GM19035 (cell line): ENCODE results near the gene ERMARD.
"Not testable (repeated sequence)": the region's sequence is repeated elsewhere in the genome, so short reads cannot be mapped to it uniquely, and the experiment has no call there.

Experiments
- ATAC-seq: cut with Tn5 transposase; IDR thresholded peaks from one replicate; pipeline ENCODE4 v1.9.1; 2021; ENCODE audit not compliant: unreplicated experiment

ERMARD gene

GRCh38 chr6:169738204-169738975 lies 13.0 kb upstream of the ERMARD start:
- ATAC-seq: no peak

- no peak for ATAC-seq
Observed at GRCh38 chr6:169738976-169739529, 12.4 kb upstream of the ERMARD start.

DNA sequence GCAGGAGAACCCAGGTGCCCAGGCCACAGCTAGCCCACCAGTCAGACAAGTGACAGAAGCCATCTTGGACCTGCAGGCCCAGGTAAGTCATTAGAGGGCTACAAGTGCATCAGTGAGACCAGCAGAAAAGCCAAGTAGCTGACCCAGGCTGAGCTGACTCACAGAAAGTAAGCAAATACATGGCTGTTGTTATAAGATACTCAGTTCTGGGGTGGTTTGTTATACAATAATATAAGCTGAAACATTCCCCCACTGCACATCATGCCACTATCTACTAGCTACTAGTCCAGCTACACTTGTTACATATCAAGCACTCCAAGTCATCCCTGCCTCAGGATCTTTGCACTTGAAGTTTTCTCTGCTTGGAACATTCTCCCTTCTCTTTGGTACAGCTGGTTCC lies 10.1 kb upstream of the ERMARD start:
- ATAC-seq: no peak

DNA sequence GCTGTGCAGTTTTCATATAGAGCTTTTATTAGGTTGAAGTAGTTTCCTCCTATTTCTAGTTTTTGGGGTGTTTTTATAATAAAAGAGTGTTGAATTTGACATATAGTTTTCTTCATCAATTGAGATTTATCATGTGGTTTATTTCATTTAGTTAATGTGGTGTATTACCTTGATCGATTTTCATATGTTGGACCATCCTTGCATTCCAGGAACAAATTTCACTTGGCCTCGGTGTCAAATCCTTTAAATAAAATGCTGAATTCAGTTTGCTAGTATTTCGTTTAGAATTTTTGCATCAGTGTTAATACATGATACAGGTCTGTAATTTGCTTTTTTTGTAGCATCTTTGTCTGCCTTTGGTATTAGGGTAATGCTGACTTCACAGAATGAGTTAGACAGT lies 6.0 kb upstream of the ERMARD start:
- ATAC-seq: no peak

- ATAC-seq: no peak
Observed at GRCh38 chr6:169746556-169746955, 4.9 kb upstream of the ERMARD start.

DNA sequence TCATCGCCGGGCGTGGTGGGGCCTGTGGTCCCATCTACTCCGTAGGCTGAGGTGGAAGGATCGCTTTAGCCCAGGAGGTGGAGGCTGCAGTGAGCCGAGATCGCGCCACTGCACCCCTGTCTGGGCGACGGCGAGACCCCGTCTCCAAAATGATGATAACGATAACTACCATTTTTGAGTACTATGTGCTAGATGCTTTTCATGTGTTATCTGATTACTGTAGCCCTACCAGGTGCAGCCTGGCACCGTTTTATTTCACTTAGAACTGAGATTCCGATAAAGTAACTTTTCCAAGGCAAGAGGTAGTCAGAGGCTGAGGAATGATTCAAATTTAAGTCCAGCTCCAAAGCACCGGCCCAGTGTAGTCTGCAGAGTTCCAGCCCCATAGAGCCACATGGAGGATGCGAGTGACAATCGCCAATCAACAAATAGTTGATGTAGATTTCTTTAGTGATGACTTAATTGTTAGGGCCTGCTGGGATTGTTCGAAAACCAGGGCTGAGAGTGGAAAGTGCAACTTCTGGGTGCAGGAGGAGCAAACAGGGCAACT lies 727 bp downstream of the ERMARD start:
- peak; percentile 5 for ATAC-seq

DNA sequence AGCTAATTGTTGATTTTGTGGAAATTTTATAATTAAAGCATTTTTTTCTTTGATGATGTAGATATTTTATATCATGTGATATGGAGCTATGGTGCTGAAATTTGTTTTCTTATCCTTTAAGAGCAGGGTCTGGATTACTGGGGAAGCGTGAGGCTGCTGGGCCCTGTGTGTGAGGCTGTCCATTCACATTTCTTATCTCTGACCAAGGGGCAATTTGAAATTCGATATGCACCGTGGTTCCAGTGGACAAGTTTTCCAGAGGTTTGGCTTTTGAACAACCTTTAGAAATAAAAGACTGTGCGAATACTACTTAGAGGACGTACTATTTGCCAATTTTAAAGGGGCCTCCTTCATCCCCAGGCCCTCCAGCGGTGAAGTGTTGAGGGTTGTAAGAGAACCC lies 3.7 kb downstream of the ERMARD start:
- no peak for ATAC-seq

DNA sequence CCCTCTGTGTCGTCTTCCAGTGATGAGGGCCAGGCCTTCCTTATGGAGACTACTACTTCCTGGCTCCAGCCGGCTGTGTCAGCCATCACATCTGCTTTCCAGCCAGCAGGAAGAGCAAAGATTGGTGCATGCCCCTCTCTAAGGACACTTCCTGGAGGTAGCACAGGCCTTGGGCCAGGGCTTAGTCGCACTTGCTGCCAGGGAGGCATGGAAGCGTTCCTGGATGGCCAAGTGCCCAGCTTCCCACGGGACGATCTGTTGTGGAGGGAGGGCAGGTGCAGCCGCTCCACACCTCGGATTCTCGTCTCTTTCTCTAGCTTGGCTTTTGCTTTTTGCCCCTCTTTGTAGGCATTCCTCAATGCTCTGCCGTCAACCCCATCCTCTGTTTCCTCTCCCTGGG lies 11.9 kb downstream of the ERMARD start:
- ATAC-seq: no peak

GRCh38 chr6:169763881-169764280 lies 12.5 kb downstream of the ERMARD start:
- no peak for ATAC-seq

DNA sequence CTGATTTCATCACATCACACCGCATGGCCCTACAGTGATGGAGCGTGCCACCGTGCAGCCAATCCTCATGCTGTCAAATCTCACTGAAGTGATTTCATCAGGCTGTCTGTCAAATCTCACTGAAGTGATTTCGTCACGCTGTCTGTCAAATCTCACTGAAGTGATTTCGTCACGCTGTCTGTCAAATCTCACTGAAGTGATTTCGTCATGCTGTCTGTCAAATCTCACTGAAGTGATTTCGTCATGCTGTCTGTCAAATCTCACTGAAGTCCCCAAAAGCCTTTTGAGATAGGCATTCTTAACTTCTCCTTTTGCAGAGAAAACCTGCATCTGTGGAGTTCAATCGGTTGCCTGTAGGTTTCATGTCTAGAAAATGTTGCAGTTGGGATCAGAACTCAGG lies 14.4 kb downstream of the ERMARD start:
- not testable (repeated sequence) for ATAC-seq

- ATAC-seq: no peak
Observed at GRCh38 chr6:169766232-169766631, 14.8 kb downstream of the ERMARD start.

DNA sequence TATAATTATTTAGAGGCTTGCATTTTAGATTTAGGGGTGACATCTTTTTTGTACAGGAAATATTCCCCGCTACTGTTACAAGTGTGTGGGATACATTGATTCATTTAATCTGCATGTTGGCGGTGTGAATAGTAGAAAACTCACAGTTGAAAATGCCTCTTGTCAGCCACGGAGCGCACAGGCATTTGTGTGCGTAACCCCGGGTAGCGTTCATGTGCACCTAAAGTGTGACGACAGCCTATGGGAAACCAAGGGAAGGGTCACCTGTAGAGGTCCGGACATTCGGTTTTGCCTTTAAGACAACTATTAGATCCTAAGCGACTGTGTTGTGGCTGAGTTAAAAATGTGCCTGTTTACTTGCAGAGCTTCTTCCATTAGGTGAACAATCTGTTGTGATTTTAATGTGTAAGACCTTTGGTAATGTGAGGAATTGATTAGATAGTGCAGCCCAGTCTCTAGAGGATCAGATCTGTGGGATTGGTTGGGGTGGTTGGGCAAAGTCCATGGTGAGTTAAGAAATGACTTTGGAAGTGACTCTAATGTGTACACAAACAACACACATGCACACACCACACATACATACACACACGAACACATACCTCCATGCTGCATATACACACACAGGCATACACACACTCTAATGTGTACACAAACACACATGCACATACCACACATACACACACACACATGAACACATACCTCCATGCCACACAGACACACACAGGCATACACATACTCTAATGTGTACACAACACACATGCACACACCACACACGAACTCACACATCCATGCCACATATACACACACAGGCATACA lies 15.7 kb downstream of the ERMARD start:
- no peak for ATAC-seq

DNA sequence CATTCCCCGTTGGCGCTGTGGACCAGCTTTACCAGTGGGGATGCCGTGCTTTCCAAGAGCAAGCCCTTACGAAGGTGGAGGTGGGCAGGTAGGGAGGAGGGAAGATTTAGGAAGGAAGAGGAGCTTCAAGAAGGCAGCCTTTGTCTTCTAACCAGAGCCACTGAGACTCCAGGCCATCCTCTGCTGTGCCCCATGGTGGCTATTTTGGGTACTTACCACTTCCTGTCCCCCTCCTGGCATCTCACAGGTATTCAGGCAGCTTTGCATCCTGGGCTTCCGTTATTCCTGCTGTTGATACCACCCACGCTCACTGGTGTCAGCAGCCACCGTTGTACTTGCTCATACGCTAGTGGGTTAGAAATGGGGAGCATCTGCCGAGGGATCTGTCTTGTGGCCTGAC lies 22.9 kb downstream of the ERMARD start:
- no peak for ATAC-seq

DNA sequence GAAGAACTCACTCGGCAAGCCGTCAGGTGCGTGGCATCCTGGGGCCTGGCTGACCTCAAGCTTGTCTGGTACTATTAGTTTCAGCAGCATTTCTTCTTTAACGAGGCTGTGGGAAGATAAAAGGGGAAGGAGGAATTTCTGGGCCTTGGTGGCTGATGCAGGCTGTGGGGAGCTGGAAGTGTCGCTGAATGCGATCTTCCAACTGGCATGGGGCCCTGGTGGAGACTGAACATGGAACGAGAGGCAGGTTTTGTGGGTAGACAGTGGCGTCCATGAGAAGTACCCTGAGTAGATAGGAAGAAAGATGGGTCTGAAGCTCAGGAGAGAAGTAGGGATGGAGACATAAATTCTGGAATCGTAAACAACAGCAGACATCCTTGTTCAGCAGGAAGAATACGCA lies 23.9 kb downstream of the ERMARD start:
- no peak for ATAC-seq

- ATAC-seq: no peak
Observed at GRCh38 chr6:169776379-169776778, 25.0 kb downstream of the ERMARD start.

GRCh38 chr6:169777896-169778295 lies 26.5 kb downstream of the ERMARD start:
- no peak for ATAC-seq

GRCh38 chr6:169778646-169779045 lies 27.2 kb downstream of the ERMARD start:
- no peak for ATAC-seq

- no peak for ATAC-seq
Observed at GRCh38 chr6:169779092-169779815, 27.8 kb downstream of the ERMARD start.

DNA sequence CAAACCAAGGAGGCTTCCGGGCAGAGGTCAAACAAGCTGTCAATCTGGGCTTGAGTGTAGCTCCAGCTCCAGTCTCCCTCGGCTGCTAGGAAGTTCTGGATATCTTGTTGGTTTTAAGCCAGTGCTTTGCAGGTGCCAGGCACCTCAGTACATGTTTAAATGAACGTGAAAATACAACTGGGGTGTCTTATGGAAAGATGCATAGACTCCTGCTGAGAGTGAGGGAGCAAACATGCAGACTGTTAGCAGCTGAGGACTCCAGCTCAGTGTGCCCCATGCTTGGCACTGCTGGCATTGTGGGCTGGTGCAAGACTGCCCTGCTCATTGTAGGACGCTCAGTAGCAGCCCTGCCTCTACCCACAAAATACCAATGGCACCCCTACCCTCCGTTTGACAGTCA lies 28.5 kb downstream of the ERMARD start:
- ATAC-seq: no peak

GRCh38 chr6:169780571-169781091 lies 29.2 kb downstream of the ERMARD start:
- no peak for ATAC-seq

- no peak for ATAC-seq
Observed at GRCh38 chr6:169782966-169783365, 31.5 kb downstream of the ERMARD start.
